ENCODE data around the gene SH2D2A. TPM values are rescaled to one million over a fixed set of nuclear protein-coding genes. Genes with fewer than 3 reads are reported as not detected.

SH2D2A gene
- total and polyA plus RNA-seq, 2 experiments from 2014 or later = 0.43 TPM; not detected in 1

- WGBS, 2 experiments (ENCODE audit: low coverage in 1 of 2, low lambda C conversion rate in 2 of 2, missing lambda C conversion rate in 2 of 2) = 49 to 54% methylated on average over 8 to 9 of the region's 9 CpGs
- peak; percentile 25 for DNase-seq
- in situ Hi-C loops (cut with MboI) = no loop called here
These were observed 35.8 kb upstream of the SH2D2A start for GRCh38 chr1:156852418-156852874.

DNA sequence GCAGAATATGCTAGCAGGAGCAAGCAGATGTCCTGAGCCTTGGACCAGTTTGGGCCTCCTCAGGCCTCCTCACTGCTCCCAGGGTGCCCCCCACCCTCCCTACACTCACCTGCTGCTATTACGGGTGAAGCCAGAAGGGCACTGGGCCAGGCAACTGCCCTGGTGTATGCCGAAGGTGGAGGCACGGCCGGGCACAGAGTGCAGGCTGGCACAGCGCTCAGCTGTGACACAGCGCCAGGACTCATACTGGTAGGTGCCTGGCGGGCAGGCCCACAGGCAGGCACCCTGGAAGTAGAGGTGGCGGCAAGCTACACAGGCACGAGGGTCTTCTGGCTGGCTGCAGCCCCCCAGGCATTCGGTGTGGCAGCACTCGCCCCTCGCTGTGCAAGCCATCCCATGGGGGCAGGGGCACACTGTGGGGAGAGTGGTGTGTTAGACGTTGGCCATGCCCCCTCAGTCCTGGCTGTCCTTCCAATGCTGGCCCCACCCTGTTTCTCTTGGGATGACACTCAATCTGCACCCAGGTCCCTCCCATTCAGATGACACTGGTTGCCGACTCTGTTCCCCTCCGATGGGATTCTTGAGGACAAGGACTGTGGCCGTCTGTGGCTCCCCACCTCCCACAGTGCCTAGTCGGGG, 35.2 kb upstream of the SH2D2A start:
- in situ Hi-C loops (cut with MboI) = no loop called here
- H3K27ac ChIP-seq = no peak overlapping the region
- H3K9ac ChIP-seq = no peak overlapping the region
- H3K79me2 ChIP-seq (ENCODE audit: insufficient read depth) = no peaks in the 10 kb centered on the region
- no peaks in the 10 kb centered on the region for H3K4me1 ChIP-seq (ENCODE audit: insufficient read depth)
- H2AFZ ChIP-seq = no peak overlapping the region
- no peak overlapping the region for H3K4me3 ChIP-seq
- WGBS, 2 experiments (ENCODE audit: low coverage in 1 of 2, low lambda C conversion rate in 2 of 2, missing lambda C conversion rate in 2 of 2) = 69 to 72% methylated on average over 17 of the region's 17 CpGs
- H3K4me2 ChIP-seq (ENCODE audit: unreplicated experiment) = no peak overlapping the region
- H3F3A ChIP-seq (ENCODE audit: insufficient read depth) = no peaks in the 10 kb centered on the region
- H4K20me1 ChIP-seq (ENCODE audit: insufficient read depth) = no peaks in the 10 kb centered on the region
- no peak for DNase-seq
- H3K9me2 ChIP-seq (ENCODE audit: insufficient read depth) = no peaks in the 10 kb centered on the region
- H3K9me3 ChIP-seq (ENCODE audit: low read depth) = no peaks in the 10 kb centered on the region
- no peak for TF ChIP-seq EZH2 (IDR thresholded peaks at IDR 0.05; ENCODE audit: insufficient read depth, poor library complexity, severe bottlenecking)
- no peak for TF ChIP-seq EZH2phosphoT487 (IDR thresholded peaks at IDR 0.05; ENCODE audit: insufficient read depth, low read depth)
- H3K27me3 ChIP-seq (replicated peaks; ENCODE audit: insufficient read depth) = peaks cover 18% of the 10 kb centered on the region
- H3K36me3 ChIP-seq (ENCODE audit: low read depth) = no peaks in the 10 kb centered on the region

More at GRCh38 chr1:156852418-156852874, 35.8 kb upstream of the SH2D2A start:
- H3K27me3 ChIP-seq (replicated peaks; ENCODE audit: insufficient read depth) = peaks cover 13% of the 10 kb centered on the region
- no peaks in the 10 kb centered on the region for H3K9me2 ChIP-seq (ENCODE audit: insufficient read depth)
- TF ChIP-seq EZH2phosphoT487 (IDR thresholded peaks at IDR 0.05; ENCODE audit: insufficient read depth, low read depth) = no peak
- no peak for TF ChIP-seq EZH2 (IDR thresholded peaks at IDR 0.05; ENCODE audit: insufficient read depth, poor library complexity, severe bottlenecking)
- H3K9me3 ChIP-seq (ENCODE audit: low read depth) = no peaks in the 10 kb centered on the region
- H3K4me3 ChIP-seq = no peak overlapping the region
- no peak overlapping the region for H3K27ac ChIP-seq
- H3K4me2 ChIP-seq (ENCODE audit: unreplicated experiment) = no peak overlapping the region
- no peak overlapping the region for H3K9ac ChIP-seq
- no peaks in the 10 kb centered on the region for H3K36me3 ChIP-seq (ENCODE audit: low read depth)
- H3F3A ChIP-seq (ENCODE audit: insufficient read depth) = no peaks in the 10 kb centered on the region
- H2AFZ ChIP-seq = no peak overlapping the region
- no peaks in the 10 kb centered on the region for H3K79me2 ChIP-seq (ENCODE audit: insufficient read depth)
- no peaks in the 10 kb centered on the region for H3K4me1 ChIP-seq (ENCODE audit: insufficient read depth)
- no peaks in the 10 kb centered on the region for H4K20me1 ChIP-seq (ENCODE audit: insufficient read depth)

DNA sequence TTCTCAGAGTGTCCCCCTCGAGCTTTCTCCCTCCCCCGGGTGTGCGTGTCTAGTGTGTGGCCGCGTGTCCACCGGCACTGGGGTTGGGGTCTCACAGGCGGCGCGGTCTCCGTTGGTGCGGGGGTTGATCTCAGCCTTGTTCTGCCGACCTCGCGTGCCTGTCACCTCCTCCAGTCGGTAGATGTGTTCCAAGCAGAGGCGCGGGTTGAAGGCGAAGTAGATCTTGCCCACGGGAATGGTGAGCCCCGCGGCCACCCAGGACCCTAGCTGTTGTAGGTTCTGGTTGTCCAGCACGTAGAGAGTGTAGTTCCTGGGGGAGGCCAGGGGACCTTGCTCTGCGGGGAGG, 32.5 kb upstream of the SH2D2A start:
- Histone ChIP-seq H3K9me3 (ENCODE audit: low read depth) (no peaks in the 10 kb centered on the region), H3K36me3 (ENCODE audit: low read depth) (no peaks in the 10 kb centered on the region), H3K27ac (no peak overlapping the region), H3K4me1 (ENCODE audit: insufficient read depth) (no peaks in the 10 kb centered on the region), H3K79me2 (ENCODE audit: insufficient read depth) (no peaks in the 10 kb centered on the region), H3K4me2 (ENCODE audit: unreplicated experiment) (no peak overlapping the region), H3K9ac (no peak overlapping the region), H2AFZ (no peak overlapping the region), H3K4me3 (no peak overlapping the region), H3K27me3 (replicated peaks; ENCODE audit: insufficient read depth) (peaks cover 41% of the 10 kb centered on the region), H3F3A (ENCODE audit: insufficient read depth) (no peaks in the 10 kb centered on the region), H4K20me1 (ENCODE audit: insufficient read depth) (no peaks in the 10 kb centered on the region), H3K9me2 (ENCODE audit: insufficient read depth) (no peaks in the 10 kb centered on the region)
- 29 to 30% methylated on average over 21 to 23 of the region's 23 CpGs for WGBS, 2 experiments (ENCODE audit: low coverage in 1 of 2, low lambda C conversion rate in 2 of 2, missing lambda C conversion rate in 2 of 2)
- no peak for TF ChIP-seq EZH2 (IDR thresholded peaks at IDR 0.05; ENCODE audit: insufficient read depth, poor library complexity, severe bottlenecking)
- TF ChIP-seq EZH2phosphoT487 (IDR thresholded peaks at IDR 0.05; ENCODE audit: insufficient read depth, low read depth) = no peak
- in situ Hi-C loops (cut with MboI) = no loop called here
- no peak for DNase-seq

- in situ Hi-C loops (cut with MboI) = no loop called here
- Histone ChIP-seq H3K9me3 (ENCODE audit: low read depth) (no peaks in the 10 kb centered on the region), H3K9me2 (ENCODE audit: insufficient read depth) (no peaks in the 10 kb centered on the region), H3K27ac (no peak overlapping the region), H4K20me1 (ENCODE audit: insufficient read depth) (no peaks in the 10 kb centered on the region), H3K9ac (no peak overlapping the region), H3F3A (ENCODE audit: insufficient read depth) (no peaks in the 10 kb centered on the region), H3K79me2 (ENCODE audit: insufficient read depth) (no peaks in the 10 kb centered on the region), H3K27me3 (replicated peaks; ENCODE audit: insufficient read depth) (peaks cover 46% of the 10 kb centered on the region), H3K4me2 (ENCODE audit: unreplicated experiment) (no peak overlapping the region), H3K4me3 (no peak overlapping the region), H2AFZ (no peak overlapping the region), H3K4me1 (ENCODE audit: insufficient read depth) (no peaks in the 10 kb centered on the region), H3K36me3 (ENCODE audit: low read depth) (no peaks in the 10 kb centered on the region)
- TF ChIP-seq EZH2 (IDR thresholded peaks at IDR 0.05; ENCODE audit: insufficient read depth, poor library complexity, severe bottlenecking) (no peak), EZH2phosphoT487 (IDR thresholded peaks at IDR 0.05; ENCODE audit: insufficient read depth, low read depth) (no peak)
- 11 to 14% methylated on average over 34 to 36 of the region's 36 CpGs for WGBS, 2 experiments (ENCODE audit: low coverage in 1 of 2, low lambda C conversion rate in 2 of 2, missing lambda C conversion rate in 2 of 2)
- DNase-seq = peak; percentile 45
These were observed 32.0 kb upstream of the SH2D2A start for GRCh38 chr1:156848461-156849150.
